HG02642 (cell line): ENCODE data around the gene DLGAP5.

Source experiments
- ATAC-seq: cut with Tn5 transposase; IDR thresholded peaks from one replicate; pipeline ENCODE4 v1.9.1; 2021; ENCODE audit warnings: mild to moderate bottlenecking; ENCODE audit not compliant: unreplicated experiment, poor library complexity

The DLGAP5 gene

DNA sequence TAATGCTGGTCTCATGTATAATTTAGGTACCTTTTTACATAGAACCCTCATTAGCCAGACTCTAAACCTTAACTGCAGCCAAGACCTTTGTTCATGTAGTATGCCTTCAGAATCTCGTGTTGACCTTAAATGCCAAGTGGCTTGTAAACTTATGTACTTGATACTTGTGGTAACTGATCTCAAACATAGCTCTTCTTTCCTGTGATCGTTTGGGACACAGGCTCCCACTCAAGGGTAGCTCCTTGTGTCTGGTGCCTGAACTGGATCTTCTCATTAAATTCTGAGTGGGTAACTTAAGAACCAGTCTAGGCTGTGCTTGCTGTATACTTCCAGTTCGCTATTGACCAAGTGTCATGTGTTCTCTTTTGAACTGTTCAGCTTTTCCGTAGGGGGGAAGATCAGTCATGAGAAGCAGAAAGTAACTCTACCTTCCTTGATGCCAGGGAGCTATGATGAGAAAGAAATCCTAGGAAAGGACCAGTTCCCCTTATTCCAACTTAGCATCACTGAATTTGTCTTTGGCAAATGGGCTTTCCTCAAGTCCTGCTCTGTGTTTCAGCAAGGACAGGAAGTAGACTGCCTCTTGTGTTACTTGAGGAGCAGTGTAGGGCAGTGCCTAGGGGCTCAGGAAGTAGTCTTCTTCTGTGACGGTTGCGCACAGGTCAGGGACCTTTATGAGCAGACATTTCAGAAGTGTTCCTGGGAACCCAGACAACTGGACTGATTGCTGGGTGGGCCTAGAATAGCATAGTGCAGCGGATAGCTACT is 59.8 kb downstream of the DLGAP5 start:
- ATAC-seq, result no peak

- no peak for ATAC-seq
Observed at GRCh38 chr14:55130196-55130550, 61.2 kb downstream of the DLGAP5 start.

GRCh38 chr14:55129428-55130195 is 61.8 kb downstream of the DLGAP5 start:
- peak; percentile 70 for ATAC-seq

DNA sequence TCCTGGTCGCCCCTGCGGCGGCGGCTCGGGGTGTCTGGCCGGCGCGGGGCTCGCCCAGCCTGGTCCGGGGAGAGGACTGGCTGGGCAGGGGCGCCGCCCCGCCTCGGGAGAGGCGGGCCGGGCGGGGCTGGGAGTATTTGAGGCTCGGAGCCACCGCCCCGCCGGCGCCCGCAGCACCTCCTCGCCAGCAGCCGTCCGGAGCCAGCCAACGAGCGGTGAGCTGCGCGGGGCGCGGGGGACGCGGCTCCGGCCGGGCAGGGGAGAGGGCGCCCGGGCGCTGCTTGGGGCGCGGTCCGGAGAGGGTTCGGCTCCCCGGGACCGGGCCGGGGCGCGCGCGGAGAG is 62.3 kb downstream of the DLGAP5 start, which contains the start of gene LGALS3:
LGALS3 (plus strand) TSS at position 167 of the 342 bp plus-strand sequence. CDS start 8,122 bp downstream, outside the sequence.
- ATAC-seq, result peak; percentile 74

GRCh38 chr14:55128386-55129085 is 62.8 kb downstream of the DLGAP5 start:
- no peak for ATAC-seq

GRCh38 chr14:55127460-55127951 is 63.9 kb downstream of the DLGAP5 start:
- no peak for ATAC-seq

DNA sequence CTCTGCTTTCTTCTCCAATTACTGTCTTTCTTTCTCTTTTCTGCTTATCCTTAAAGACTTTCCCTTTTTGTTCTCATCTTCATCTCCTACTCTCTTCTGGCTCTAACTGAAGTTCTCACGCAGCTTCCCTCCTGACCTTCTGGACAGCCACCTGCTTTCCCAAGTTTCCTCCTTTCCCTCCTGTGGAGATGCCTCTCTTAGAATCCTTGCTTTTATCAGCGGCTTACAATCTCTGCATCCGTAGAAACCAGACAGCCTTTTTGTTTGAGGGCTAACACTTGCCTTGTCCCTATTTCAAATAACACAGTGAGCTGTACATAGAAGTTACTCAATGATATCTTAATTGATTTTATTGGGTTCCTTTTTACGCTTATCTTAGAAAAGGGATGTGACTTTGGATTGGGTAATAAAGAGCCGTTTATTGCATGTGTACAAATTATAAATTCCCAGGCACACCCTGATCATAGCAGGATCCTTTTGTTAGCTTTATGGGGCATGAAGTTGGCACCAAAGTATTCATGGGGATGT is 64.4 kb downstream of the DLGAP5 start:
- ATAC-seq, result no peak

DNA sequence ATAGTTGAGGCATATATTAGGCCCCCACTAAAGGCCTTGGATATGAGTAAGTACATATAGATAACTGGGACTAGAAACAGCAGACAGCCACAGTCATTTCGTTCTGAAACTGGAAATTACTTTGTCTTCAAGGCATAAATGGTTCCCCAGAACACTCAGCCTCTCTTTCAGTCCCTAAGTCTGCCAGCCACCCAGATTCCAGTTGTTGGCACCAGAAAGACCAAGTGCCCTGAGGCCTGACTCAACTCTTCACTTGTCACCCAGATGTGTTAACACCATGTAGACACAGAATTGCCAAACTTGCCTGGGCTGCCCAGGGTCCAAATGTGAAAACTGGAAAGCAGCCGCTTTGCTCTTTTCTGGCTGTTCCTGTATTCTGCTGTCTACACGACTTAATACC is 65.4 kb downstream of the DLGAP5 start:
- no peak for ATAC-seq

DNA sequence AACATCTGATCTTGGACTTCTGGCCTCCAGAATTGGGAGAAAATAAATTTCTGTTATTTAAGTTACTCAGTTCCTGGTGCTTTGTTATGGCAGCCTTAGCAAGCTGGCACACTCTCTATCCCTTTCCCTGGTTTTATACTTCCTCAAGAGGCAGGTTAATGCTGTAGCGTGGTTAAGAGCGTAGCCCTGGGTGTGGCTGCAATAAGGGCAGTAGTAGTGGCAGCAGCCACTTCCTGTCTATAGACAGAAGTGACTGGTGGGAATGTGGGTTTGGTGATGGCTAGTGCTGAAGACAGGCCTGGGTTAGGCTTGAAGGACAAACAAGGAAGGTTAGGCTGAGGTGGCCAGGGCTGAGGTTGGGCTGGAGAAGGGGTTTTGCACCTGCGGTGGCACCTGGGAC is 66.0 kb downstream of the DLGAP5 start:
- ATAC-seq, result no peak

GRCh38 chr14:55124774-55125386 is 66.5 kb downstream of the DLGAP5 start:
- no peak for ATAC-seq

- ATAC-seq, result no peak
Observed at GRCh38 chr14:55123852-55124639, 67.3 kb downstream of the DLGAP5 start.

GRCh38 chr14:55123101-55123500 is 68.3 kb downstream of the DLGAP5 start:
- ATAC-seq, result no peak

GRCh38 chr14:55122440-55122986 is 68.9 kb downstream of the DLGAP5 start:
- ATAC-seq, result no peak

DNA sequence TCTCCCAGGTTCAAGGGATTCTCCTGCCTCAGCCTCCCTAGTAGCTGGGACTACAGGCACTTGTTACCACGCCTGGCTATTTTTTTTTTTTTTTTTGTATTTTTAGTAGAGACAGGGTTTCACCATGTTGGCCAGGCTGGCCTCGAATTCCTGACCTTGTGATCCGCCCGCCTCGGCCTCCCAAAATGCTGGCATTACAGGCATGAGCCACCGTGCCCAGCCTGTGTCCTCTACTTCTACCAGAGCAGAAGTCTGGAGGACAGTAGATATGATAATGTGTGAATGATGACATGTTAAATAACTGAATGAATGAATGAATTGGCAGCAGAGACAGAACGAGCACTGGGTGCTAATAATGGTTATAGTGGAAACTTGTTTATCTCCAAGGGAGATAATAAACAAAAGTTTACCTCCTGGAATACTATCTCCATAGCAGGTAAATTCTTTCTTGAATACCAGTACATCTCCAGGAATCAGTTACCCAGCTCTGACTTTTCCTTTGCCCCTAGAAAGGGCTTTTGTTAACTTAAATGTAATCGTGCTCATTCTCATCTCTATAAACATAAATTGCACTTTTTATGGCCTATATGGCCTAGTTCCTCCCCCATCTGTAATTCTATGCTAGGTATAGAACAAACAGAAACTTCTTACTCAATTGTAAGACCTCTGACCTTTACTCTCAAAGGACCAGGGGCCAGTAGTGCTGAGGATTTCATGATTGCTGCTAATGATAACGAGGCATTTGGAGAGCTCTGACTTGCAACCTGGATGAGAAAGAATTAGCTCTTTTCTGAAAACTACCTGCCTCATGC is 69.6 kb downstream of the DLGAP5 start:
- no peak for ATAC-seq

GRCh38 chr14:55120571-55121495 is 70.6 kb downstream of the DLGAP5 start:
- no peak for ATAC-seq

DNA sequence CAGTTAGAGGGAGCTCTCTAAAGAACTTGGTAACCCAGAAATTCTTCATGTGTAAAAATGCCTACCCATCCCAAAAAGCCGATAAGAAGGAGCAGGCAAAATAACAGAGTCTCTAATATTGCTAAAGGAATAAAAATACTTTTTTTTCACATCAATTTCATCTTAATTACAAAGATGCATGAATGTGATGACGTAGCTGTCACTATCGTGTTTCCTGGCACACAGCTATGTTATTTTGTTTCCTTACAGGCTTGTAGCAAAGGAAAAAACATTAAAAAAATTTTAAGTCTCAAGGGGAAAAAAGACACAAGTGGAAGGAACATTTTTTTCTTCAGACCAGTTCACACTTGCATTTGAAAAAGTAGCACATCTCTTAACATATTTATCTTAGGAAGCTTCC is 72.6 kb downstream of the DLGAP5 start:
- ATAC-seq, result no peak

- no peak for ATAC-seq
Observed at GRCh38 chr14:55117803-55118441, 73.5 kb downstream of the DLGAP5 start.
